ENCODE data around the gene ATP6V1G2. TPM values are rescaled to one million over a fixed set of nuclear protein-coding genes. Genes with fewer than 3 reads are reported as not detected.

The ATP6V1G2 gene
- polyA plus RNA-seq, 1 donor from 2014 or later = 56.7 TPM

GRCh38 chr6:31586599-31587281 lies 40.3 kb upstream of the ATP6V1G2 start:
- Histone ChIP-seq H3K9me2 (ENCODE audit: insufficient read depth, low read length) (no peaks in the 10 kb centered on the region), H3K27ac (ENCODE audit: low read length) (no peak overlapping the region), H3K9me3 (ENCODE audit: low read length) (no peaks in the 10 kb centered on the region), H3K79me2 (replicated peaks; ENCODE audit: insufficient read depth, low read length) (no peaks in the 10 kb centered on the region), H3K4me3 (ENCODE audit: low read length) (no peak overlapping the region), H3K36me3 (ENCODE audit: insufficient read depth, low read length) (no peaks in the 10 kb centered on the region), H3F3A (ENCODE audit: insufficient read depth, low read length, poor library complexity, severe bottlenecking) (no peaks in the 10 kb centered on the region), H3K9ac (ENCODE audit: low read length) (no peak overlapping the region), H3K27me3 (ENCODE audit: insufficient read depth, low read depth, low read length) (peaks cover 4% of the 10 kb centered on the region), H4K20me1 (ENCODE audit: insufficient read depth) (no peaks in the 10 kb centered on the region), H2AFZ (ENCODE audit: low read depth, low read length) (no peak overlapping the region), H3K4me2 (ENCODE audit: low read length) (no peak overlapping the region)
- no peak for TF ChIP-seq POLR2AphosphoS5 (IDR thresholded peaks at IDR 0.05)
- no peak for TF ChIP-seq RAD21 (conservative IDR thresholded peaks at IDR 0.05)
- TF ChIP-seq REST (IDR thresholded peaks at IDR 0.05; ENCODE audit: borderline replicate concordance) = no peak

- H3F3A ChIP-seq (ENCODE audit: insufficient read depth, low read length, poor library complexity, severe bottlenecking) = no peaks in the 10 kb centered on the region
- no peak within 1 kb of the TSS for H3K4me3 ChIP-seq (ENCODE audit: low read length)
- no peak within 1 kb of the TSS for H3K9ac ChIP-seq (ENCODE audit: low read length)
- no peaks in the 10 kb centered on the region for H3K36me3 ChIP-seq (ENCODE audit: insufficient read depth, low read length)
- H2AFZ ChIP-seq (ENCODE audit: low read depth, low read length) = no peak within 1 kb of the TSS
- no peak within 1 kb of the TSS for H3K27ac ChIP-seq (ENCODE audit: low read length)
- H3K27me3 ChIP-seq (ENCODE audit: insufficient read depth, low read depth, low read length) = peaks cover 11% of the 10 kb centered on the region
- TF ChIP-seq TAF1 (IDR thresholded peaks at IDR 0.05; ENCODE audit: low read depth) (no peak), POLR2AphosphoS5 (IDR thresholded peaks at IDR 0.05) (no peak), RAD21 (conservative IDR thresholded peaks at IDR 0.05) (no peak), SMC3 (conservative IDR thresholded peaks at IDR 0.05; ENCODE audit: poor library complexity) (no peak), REST (IDR thresholded peaks at IDR 0.05; ENCODE audit: borderline replicate concordance) (no peak), EZH2 (IDR thresholded peaks at IDR 0.05; ENCODE audit: borderline replicate concordance, insufficient read depth, low read length, poor library complexity, severe bottlenecking) (no peak), MXI1 (conservative IDR thresholded peaks at IDR 0.05; ENCODE audit: poor library complexity, severe bottlenecking) (no peak), EP300 (conservative IDR thresholded peaks at IDR 0.05; ENCODE audit: poor library complexity, severe bottlenecking) (no peak)
- TF ChIP-seq, protein P1, sequence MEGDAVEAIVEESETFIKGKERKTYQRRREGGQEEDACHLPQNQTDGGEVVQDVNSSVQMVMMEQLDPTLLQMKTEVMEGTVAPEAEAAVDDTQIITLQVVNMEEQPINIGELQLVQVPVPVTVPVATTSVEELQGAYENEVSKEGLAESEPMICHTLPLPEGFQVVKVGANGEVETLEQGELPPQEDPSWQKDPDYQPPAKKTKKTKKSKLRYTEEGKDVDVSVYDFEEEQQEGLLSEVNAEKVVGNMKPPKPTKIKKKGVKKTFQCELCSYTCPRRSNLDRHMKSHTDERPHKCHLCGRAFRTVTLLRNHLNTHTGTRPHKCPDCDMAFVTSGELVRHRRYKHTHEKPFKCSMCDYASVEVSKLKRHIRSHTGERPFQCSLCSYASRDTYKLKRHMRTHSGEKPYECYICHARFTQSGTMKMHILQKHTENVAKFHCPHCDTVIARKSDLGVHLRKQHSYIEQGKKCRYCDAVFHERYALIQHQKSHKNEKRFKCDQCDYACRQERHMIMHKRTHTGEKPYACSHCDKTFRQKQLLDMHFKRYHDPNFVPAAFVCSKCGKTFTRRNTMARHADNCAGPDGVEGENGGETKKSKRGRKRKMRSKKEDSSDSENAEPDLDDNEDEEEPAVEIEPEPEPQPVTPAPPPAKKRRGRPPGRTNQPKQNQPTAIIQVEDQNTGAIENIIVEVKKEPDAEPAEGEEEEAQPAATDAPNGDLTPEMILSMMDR (IDR thresholded peaks at IDR 0.05; ENCODE audit: poor library complexity, severe bottlenecking) = no peak
- no peak within 1 kb of the TSS for H3K4me2 ChIP-seq (ENCODE audit: low read length)
- no peaks in the 10 kb centered on the region for H3K9me3 ChIP-seq (ENCODE audit: low read length)
- no peaks in the 10 kb centered on the region for H3K9me2 ChIP-seq (ENCODE audit: insufficient read depth, low read length)
- no peaks in the 10 kb centered on the region for H4K20me1 ChIP-seq (ENCODE audit: insufficient read depth)
- no peaks in the 10 kb centered on the region for H3K79me2 ChIP-seq (replicated peaks; ENCODE audit: insufficient read depth, low read length)
Measured at GRCh38 chr6:31586008-31586407, 39.6 kb upstream of the ATP6V1G2 start, which contains the start of gene LST1. LST1 (plus strand) TSS chr6:31586277; CDS start chr6:31587300, 1,023 bp downstream.

Measured in neural cell (in vitro differentiated cells).